ENCODE data around the gene UGT1A7. TPM values are rescaled to one million over a fixed set of nuclear protein-coding genes. Genes with fewer than 3 reads are reported as not detected.

The UGT1A7 gene
- total RNA-seq, 1 donor from 2014 or later, result 0.12 TPM

- Mint-ChIP-seq H3K27me3 (ENCODE audit: low read depth) (peaks cover 24% of the 10 kb centered on the region), H3K4me1 (ENCODE audit: low read depth) (peaks cover 10% of the 10 kb centered on the region), H3K9me3 (ENCODE audit: low read depth) (no peaks in the 10 kb centered on the region), H3K36me3 (ENCODE audit: low read depth) (peaks cover 1% of the 10 kb centered on the region), H3K27ac (ENCODE audit: unreplicated experiment) (no peak overlapping the region), H3K4me3 (ENCODE audit: unreplicated experiment) (no peak overlapping the region)
- DNase-seq (ENCODE audit: low spot score), result no peak
- no peak for TF ChIP-seq CTCF (IDR thresholded peaks at IDR 0.05)
Measured at GRCh38 chr2:233766416-233766815, 84.7 kb downstream of the UGT1A7 start.

GRCh38 chr2:233768076-233768475 lies 86.4 kb downstream of the UGT1A7 start:
- Mint-ChIP-seq H3K27ac (ENCODE audit: unreplicated experiment) (no peak overlapping the region), H3K4me1 (ENCODE audit: low read depth) (peaks cover 10% of the 10 kb centered on the region), H3K4me3 (ENCODE audit: unreplicated experiment) (no peak overlapping the region), H3K9me3 (ENCODE audit: low read depth) (no peaks in the 10 kb centered on the region), H3K36me3 (ENCODE audit: low read depth) (peaks cover 1% of the 10 kb centered on the region), H3K27me3 (ENCODE audit: low read depth) (peaks cover 26% of the 10 kb centered on the region)
- DNase-seq (ENCODE audit: low spot score), result no peak
- no peak for TF ChIP-seq CTCF (IDR thresholded peaks at IDR 0.05)

DNA sequence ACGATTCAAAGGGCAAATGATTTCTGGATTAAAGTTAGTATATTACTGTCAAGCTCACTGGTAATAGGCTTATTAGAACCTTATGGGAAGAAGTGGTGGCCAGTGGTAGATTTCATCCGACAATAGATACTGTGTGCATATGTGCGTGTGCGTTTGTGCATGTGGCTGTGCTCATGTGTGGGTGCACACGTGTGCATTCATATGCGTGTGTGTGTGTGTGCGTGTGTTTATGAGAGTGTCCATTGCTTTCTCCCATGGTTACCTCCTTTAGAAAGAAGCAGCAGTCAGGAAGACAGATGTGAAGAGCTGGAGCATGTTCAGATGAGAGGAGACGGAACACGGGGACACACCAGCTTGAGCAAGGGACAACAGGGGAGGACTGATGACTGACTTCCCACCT lies 87.6 kb downstream of the UGT1A7 start:
- no peak overlapping the region for H3K4me3 Mint-ChIP-seq (ENCODE audit: unreplicated experiment)
- TF ChIP-seq CTCF (IDR thresholded peaks at IDR 0.05), result no peak
- H3K4me1 Mint-ChIP-seq (ENCODE audit: low read depth), result peaks cover 4% of the 10 kb centered on the region
- DNase-seq (ENCODE audit: low spot score), result no peak
- H3K27ac Mint-ChIP-seq (ENCODE audit: unreplicated experiment), result no peak overlapping the region
- no peaks in the 10 kb centered on the region for H3K9me3 Mint-ChIP-seq (ENCODE audit: low read depth)
- peaks cover 1% of the 10 kb centered on the region for H3K36me3 Mint-ChIP-seq (ENCODE audit: low read depth)
- H3K27me3 Mint-ChIP-seq (ENCODE audit: low read depth), result peaks cover 21% of the 10 kb centered on the region

- H3K4me1 Mint-ChIP-seq (ENCODE audit: low read depth), result no peaks in the 10 kb centered on the region
- TF ChIP-seq CTCF (IDR thresholded peaks at IDR 0.05), result no peak
- H3K4me3 Mint-ChIP-seq (ENCODE audit: unreplicated experiment), result no peak overlapping the region
- H3K9me3 Mint-ChIP-seq (ENCODE audit: low read depth), result peaks cover 6% of the 10 kb centered on the region
- peaks cover 1% of the 10 kb centered on the region for H3K36me3 Mint-ChIP-seq (ENCODE audit: low read depth)
- H3K27me3 Mint-ChIP-seq (ENCODE audit: low read depth), result peaks cover 19% of the 10 kb centered on the region
- no peak overlapping the region for H3K27ac Mint-ChIP-seq (ENCODE audit: unreplicated experiment)
- no peak for DNase-seq (ENCODE audit: low spot score)
Measured at GRCh38 chr2:233772153-233772552, 90.5 kb downstream of the UGT1A7 start.

DNA sequence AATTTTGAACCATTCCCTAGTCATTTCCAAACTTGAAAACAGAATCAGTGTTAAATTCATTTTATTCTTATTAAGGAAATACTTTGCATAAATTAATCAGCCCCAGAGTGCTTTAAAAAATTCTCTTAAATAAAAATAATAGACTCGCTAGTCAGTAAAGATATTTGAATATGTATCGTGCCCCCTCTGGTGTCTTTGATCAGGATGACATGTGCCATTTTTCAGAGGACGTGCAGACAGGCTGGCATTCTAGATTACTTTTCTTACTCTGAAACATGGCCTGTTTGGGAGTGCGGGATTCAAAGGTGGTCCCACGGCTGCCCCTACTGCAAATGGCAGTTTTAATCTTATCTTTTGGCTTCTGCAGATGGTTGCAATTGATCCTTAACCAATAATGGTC lies 90.9 kb downstream of the UGT1A7 start:
- peak; percentile 53 for TF ChIP-seq CTCF (IDR thresholded peaks at IDR 0.05)

More for the DNA sequence above, 90.9 kb downstream of the UGT1A7 start:
- Mint-ChIP-seq H3K27me3 (ENCODE audit: low read depth) (peaks cover 16% of the 10 kb centered on the region), H3K9me3 (ENCODE audit: low read depth) (peaks cover 6% of the 10 kb centered on the region), H3K36me3 (ENCODE audit: low read depth) (peaks cover 1% of the 10 kb centered on the region), H3K27ac (ENCODE audit: unreplicated experiment) (no peak overlapping the region), H3K4me1 (ENCODE audit: low read depth) (no peaks in the 10 kb centered on the region), H3K4me3 (ENCODE audit: unreplicated experiment) (no peak overlapping the region)
- DNase-seq (ENCODE audit: low spot score), result no peak
